Measurements from ENCODE around the gene ATP2A3.

DNA sequence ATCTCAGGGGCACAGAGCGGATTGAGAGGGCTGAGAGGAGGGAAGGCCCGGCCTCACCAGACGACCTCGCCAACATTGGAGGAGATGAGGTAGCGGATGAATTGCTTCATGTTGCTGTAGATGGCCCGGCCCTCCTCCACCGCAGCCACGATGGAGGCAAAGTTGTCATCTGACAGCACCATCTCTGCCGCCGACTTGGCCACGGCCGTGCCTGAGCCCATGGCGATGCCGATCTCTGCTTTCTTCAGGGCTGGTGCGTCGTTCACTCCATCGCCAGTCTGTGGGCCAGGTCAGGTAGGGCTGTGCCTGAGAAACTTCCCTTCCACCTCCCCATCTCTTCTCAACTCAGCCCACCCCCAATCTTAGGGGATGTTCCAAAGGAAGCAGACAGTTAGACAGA is 26.9 kb downstream of the ATP2A3 start:
- TF ChIP-seq, protein P1, sequence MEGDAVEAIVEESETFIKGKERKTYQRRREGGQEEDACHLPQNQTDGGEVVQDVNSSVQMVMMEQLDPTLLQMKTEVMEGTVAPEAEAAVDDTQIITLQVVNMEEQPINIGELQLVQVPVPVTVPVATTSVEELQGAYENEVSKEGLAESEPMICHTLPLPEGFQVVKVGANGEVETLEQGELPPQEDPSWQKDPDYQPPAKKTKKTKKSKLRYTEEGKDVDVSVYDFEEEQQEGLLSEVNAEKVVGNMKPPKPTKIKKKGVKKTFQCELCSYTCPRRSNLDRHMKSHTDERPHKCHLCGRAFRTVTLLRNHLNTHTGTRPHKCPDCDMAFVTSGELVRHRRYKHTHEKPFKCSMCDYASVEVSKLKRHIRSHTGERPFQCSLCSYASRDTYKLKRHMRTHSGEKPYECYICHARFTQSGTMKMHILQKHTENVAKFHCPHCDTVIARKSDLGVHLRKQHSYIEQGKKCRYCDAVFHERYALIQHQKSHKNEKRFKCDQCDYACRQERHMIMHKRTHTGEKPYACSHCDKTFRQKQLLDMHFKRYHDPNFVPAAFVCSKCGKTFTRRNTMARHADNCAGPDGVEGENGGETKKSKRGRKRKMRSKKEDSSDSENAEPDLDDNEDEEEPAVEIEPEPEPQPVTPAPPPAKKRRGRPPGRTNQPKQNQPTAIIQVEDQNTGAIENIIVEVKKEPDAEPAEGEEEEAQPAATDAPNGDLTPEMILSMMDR (conservative IDR thresholded peaks at IDR 0.05), result no peak
- TF ChIP-seq EZH2 (IDR thresholded peaks at IDR 0.05; ENCODE audit: low read depth), result no peak
